Testis (tissue), 2 donors: Measurements from ENCODE around the gene IGFBP7.

Experiments used
- CTCF ChIP-seq, 3 experiments: fragments of 450-650 bp in 2 of 3; fragments of 200-600 bp in 1 of 3; sonication (generic) in 1 of 3; IDR thresholded peaks; one replicate each; pipeline ENCODE4 v1.5.1; 2016 to 2019; ENCODE audit warnings: antibody characterized with exemption in 3 of 3, mild to moderate bottlenecking in 2 of 3, moderate library complexity in 1 of 3
- POLR2A ChIP-seq: fragments of 450-650 bp; IDR thresholded peaks from one replicate; pipeline ENCODE4 v1.6.1; 2017; ENCODE audit warnings: antibody characterized with exemption, mild to moderate bottlenecking, moderate library complexity

DNA sequence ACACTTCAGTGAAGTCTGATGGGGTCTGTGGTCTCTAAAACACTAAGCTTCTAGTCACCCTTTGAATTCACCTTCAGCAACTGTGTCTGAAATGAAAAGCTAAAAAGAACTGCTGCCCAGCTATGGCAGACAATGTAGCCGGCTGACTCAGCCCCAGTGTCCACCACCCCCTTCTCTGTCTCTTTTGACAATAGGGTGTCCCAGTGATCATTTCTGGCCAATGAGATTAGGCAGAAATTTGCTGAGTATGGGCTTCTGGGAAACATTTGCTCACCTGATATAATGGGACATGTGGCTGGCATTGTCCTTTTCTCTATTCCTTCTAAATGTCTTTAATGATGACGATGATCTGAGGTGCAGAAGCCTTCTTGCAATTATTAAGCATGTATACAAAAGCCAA, 20.6 kb downstream of the IGFBP7 start:
- TF ChIP-seq POLR2A (no peak), CTCF (IDR thresholded peaks at IDR 0.05) (no peak)
